Measurements from ENCODE around the gene APBB1. TPM values are rescaled to one million over a fixed set of nuclear protein-coding genes. Genes with fewer than 3 reads are reported as not detected.

APBB1 gene
- total RNA-seq (2014; rRNA removed) (17.5 and 24.7 TPM in 2 replicates), Bru-seq, nascent RNA (percentile 49 among the genes with signal in this experiment), BruChase-seq, experiment 1, labeled RNA remaining after a 6-hour chase (percentile 55 among the genes with signal in this experiment), BruChase-seq, experiment 2, labeled RNA remaining after a 2-hour chase (percentile 54 among the genes with signal in this experiment)
- long read RNA-seq, transcript APBB1-202 (14 exons, 2,619 nt) = minor isoform, 6 of 124 reads
- long read RNA-seq, transcript APBB1-201 (14 exons, 2,636 nt) = major isoform, 86 of 124 reads
- long read RNA-seq, partial matches to known transcripts = 18 of 124 reads
- long read RNA-seq, other reads (novel, unspliced or antisense) = 13 of 124 reads

DNA sequence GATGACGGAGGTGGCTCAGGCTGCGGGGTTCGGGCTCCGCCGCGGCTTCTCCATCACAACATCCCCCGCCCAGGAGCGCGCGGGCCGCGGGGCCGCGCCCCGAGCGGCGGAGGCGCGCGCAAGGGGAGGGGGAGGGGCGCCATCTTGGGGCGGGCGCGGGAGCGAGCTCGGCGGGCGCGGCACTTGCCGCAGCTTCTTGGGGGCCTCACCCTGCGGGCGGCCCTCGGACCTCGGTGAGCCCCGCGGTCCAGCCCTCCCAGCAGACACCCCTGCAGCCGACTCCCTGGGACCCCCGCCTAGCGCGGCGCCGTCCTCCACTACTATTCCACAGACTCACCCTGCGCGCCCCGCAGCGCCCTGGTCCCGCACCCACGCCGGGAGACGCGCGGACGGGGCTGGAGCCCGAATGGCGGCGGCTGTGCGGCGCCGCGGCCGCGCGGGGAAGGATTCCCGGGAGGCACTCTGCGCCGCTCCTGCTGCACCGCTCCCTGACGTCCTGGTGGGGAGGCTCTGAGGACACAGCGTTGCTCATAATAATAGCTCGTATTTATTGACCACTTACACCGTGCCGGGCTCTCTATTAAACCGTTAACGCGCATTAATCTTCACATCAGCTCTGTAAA lies at the start of gene APBB1:
TSS of gene APBB1 (minus strand) at position 86 of the 623 bp plus-strand sequence. CDS start 7,747 bp downstream, outside the sequence.
- H3F3A ChIP-seq (ENCODE audit: low read length, unreplicated experiment) = no peaks in the 10 kb centered on the region
- H3K36me3 ChIP-seq (ENCODE audit: low read depth, low read length) = no peaks in the 10 kb centered on the region
- no peaks in the 10 kb centered on the region for H3K9me3 ChIP-seq (ENCODE audit: low read length)
- no peaks in the 10 kb centered on the region for H3K79me2 ChIP-seq (ENCODE audit: low read length)
- no peaks in the 10 kb centered on the region for H3K9me2 ChIP-seq (replicated peaks; ENCODE audit: low read length)
- H4K20me1 ChIP-seq (ENCODE audit: low read length) = no peaks in the 10 kb centered on the region
- H3K4me2 ChIP-seq (ENCODE audit: low read length) = peak within 1 kb of the TSS; percentile 86
- ATAC-seq (peak; percentile 83), DNase-seq (peak; percentile 63)
- intact Hi-C loops (cut with micrococcal nuclease) = loop anchor here (2.0 kb wide), 1 partner anchor 28 kb away; the partner anchor contains the start of gene SMPD1
- BruUV-seq (replicated peaks) = no TSS peak
- no peaks in the 10 kb centered on the region for H3K27me3 ChIP-seq (ENCODE audit: low read length)
- no peak within 1 kb of the TSS for H3K27ac ChIP-seq (ENCODE audit: low read length)
- POLR2A ChIA-PET (ENCODE audit: unreplicated experiment) = interaction anchor here (0.6 to 0.7 kb wide), 4 partner anchors 29 to 264 kb away, joined by 3 to 20 read pairs (median 3); partner anchors contain the start of genes MRPL17 and SMPD1
- peak within 1 kb of the TSS; percentile 97 for H2AFZ ChIP-seq (ENCODE audit: low read length)
- peak within 1 kb of the TSS; percentile 67 for H3K9ac ChIP-seq (ENCODE audit: low read length)
- TF ChIP-seq EZH2phosphoT487 (IDR thresholded peaks at IDR 0.05; ENCODE audit: borderline replicate concordance, low read length) = no peak
- TF ChIP-seq, protein P1, sequence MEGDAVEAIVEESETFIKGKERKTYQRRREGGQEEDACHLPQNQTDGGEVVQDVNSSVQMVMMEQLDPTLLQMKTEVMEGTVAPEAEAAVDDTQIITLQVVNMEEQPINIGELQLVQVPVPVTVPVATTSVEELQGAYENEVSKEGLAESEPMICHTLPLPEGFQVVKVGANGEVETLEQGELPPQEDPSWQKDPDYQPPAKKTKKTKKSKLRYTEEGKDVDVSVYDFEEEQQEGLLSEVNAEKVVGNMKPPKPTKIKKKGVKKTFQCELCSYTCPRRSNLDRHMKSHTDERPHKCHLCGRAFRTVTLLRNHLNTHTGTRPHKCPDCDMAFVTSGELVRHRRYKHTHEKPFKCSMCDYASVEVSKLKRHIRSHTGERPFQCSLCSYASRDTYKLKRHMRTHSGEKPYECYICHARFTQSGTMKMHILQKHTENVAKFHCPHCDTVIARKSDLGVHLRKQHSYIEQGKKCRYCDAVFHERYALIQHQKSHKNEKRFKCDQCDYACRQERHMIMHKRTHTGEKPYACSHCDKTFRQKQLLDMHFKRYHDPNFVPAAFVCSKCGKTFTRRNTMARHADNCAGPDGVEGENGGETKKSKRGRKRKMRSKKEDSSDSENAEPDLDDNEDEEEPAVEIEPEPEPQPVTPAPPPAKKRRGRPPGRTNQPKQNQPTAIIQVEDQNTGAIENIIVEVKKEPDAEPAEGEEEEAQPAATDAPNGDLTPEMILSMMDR (conservative IDR thresholded peaks at IDR 0.05; ENCODE audit: low read depth, low read length) = 0 out of 2 replicates have a peak, but pooled peaks have one; percentile 9
- peak within 1 kb of the TSS; percentile 90 for H3K4me3 ChIP-seq (ENCODE audit: low read length)
- H3K4me1 ChIP-seq (ENCODE audit: insufficient read depth, low read length) = peaks cover 4% of the 10 kb centered on the region; the same call in 1 of the 2 replicates
- CTCF ChIA-PET = interaction anchor here (0.6 to 1.4 kb wide), 6 partner anchors 18 to 56 kb away, joined by 3 to 6 read pairs (median 4); partner anchors contain the start of gene TRIM3

DNA sequence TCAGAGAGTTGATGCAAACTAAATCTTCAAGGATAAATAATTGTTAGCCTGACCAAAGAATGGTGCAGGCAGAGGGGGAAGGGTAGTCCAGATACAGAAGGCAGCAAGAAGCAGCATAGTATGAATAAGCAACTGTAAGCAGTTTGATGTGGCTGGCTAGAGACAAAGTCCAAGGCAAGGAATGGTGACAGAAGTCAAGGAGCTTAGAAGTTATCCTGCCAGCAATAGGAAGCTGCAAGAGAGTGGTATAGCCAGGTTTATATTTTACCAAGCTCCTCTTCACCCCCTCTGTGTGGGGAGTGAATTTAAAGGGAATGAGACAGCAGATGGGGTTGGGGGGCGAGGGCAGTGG lies 40.2 kb upstream of the APBB1 start:
- CTCF ChIA-PET = no interaction called here
- H3K4me1 ChIP-seq (ENCODE audit: insufficient read depth, low read length) = no peaks in the 10 kb centered on the region
- POLR2A ChIA-PET (ENCODE audit: unreplicated experiment) = interaction anchor here (0.6 kb wide), 1 partner anchor 603 kb away, joined by 3 read pairs; no protein-coding TSS in a partner anchor
- no peaks in the 10 kb centered on the region for H3K36me3 ChIP-seq (ENCODE audit: low read depth, low read length)
- no peaks in the 10 kb centered on the region for H3K9me2 ChIP-seq (replicated peaks; ENCODE audit: low read length)
- H3K27ac ChIP-seq (ENCODE audit: low read length) = no peak overlapping the region
- no peak overlapping the region for H3K4me2 ChIP-seq (ENCODE audit: low read length)
- no TSS peak for BruUV-seq (replicated peaks)
- no peaks in the 10 kb centered on the region for H3K9me3 ChIP-seq (ENCODE audit: low read length)
- ATAC-seq = no peak
- H3K9ac ChIP-seq (ENCODE audit: low read length) = no peak overlapping the region
- intact Hi-C loops (cut with micrococcal nuclease) = no loop called here
- no peaks in the 10 kb centered on the region for H3F3A ChIP-seq (ENCODE audit: low read length, unreplicated experiment)
- no peaks in the 10 kb centered on the region for H3K79me2 ChIP-seq (ENCODE audit: low read length)
- no peak overlapping the region for H3K4me3 ChIP-seq (ENCODE audit: low read length)
- no peak for DNase-seq
- no peak for TF ChIP-seq EZH2 (IDR thresholded peaks at IDR 0.05; ENCODE audit: low read length, unreplicated experiment)
- no peak for TF ChIP-seq EZH2phosphoT487 (IDR thresholded peaks at IDR 0.05; ENCODE audit: borderline replicate concordance, low read length)
- TF ChIP-seq, protein P1 (conservative IDR thresholded peaks at IDR 0.05; ENCODE audit: low read depth, low read length) = no peak
- H3K27me3 ChIP-seq (ENCODE audit: low read length) = no peaks in the 10 kb centered on the region
- H4K20me1 ChIP-seq (ENCODE audit: low read length) = no peaks in the 10 kb centered on the region
- H2AFZ ChIP-seq (ENCODE audit: low read length) = no peak overlapping the region
